GM19193 (cell line): ENCODE data around the gene LITAF.

Experiments used
- POLR2A ChIP-seq: IDR thresholded peaks from 4 replicates; pipeline ENCODE4 v1.6.1; 2011; ENCODE audit not compliant: insufficient read depth, insufficient read length; ENCODE audit errors: extremely low read depth

Gene LITAF

GRCh38 chr16:11626657-11627291, 40.1 kb upstream of the LITAF start:
- TF ChIP-seq POLR2A: no peak

- no peak for TF ChIP-seq POLR2A
Measured at GRCh38 chr16:11625769-11626168, 39.0 kb upstream of the LITAF start.

- no peak for TF ChIP-seq POLR2A
Measured at GRCh38 chr16:11624636-11625607, 38.2 kb upstream of the LITAF start.

- no peak for TF ChIP-seq POLR2A
Measured at GRCh38 chr16:11624205-11624604, 37.5 kb upstream of the LITAF start.

- peak; percentile 33 for TF ChIP-seq POLR2A
Measured at GRCh38 chr16:11621920-11622651, 35.4 kb upstream of the LITAF start.

GRCh38 chr16:11621539-11621919, 34.8 kb upstream of the LITAF start:
- TF ChIP-seq POLR2A: no peak

- TF ChIP-seq POLR2A: no peak
Measured at GRCh38 chr16:11620243-11621003, 33.7 kb upstream of the LITAF start.

GRCh38 chr16:11619327-11619851, 32.7 kb upstream of the LITAF start:
- no peak for TF ChIP-seq POLR2A

GRCh38 chr16:11618107-11618717, 31.5 kb upstream of the LITAF start:
- TF ChIP-seq POLR2A: no peak

GRCh38 chr16:11615748-11616447, 29.2 kb upstream of the LITAF start:
- no peak for TF ChIP-seq POLR2A

GRCh38 chr16:11614587-11615175, 28.0 kb upstream of the LITAF start:
- TF ChIP-seq POLR2A: no peak

GRCh38 chr16:11613381-11614303, 26.9 kb upstream of the LITAF start:
- TF ChIP-seq POLR2A: no peak
